ENCODE data around the gene HOXB5.

- TF ChIP-seq, protein P1, sequence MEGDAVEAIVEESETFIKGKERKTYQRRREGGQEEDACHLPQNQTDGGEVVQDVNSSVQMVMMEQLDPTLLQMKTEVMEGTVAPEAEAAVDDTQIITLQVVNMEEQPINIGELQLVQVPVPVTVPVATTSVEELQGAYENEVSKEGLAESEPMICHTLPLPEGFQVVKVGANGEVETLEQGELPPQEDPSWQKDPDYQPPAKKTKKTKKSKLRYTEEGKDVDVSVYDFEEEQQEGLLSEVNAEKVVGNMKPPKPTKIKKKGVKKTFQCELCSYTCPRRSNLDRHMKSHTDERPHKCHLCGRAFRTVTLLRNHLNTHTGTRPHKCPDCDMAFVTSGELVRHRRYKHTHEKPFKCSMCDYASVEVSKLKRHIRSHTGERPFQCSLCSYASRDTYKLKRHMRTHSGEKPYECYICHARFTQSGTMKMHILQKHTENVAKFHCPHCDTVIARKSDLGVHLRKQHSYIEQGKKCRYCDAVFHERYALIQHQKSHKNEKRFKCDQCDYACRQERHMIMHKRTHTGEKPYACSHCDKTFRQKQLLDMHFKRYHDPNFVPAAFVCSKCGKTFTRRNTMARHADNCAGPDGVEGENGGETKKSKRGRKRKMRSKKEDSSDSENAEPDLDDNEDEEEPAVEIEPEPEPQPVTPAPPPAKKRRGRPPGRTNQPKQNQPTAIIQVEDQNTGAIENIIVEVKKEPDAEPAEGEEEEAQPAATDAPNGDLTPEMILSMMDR (conservative IDR thresholded peaks at IDR 0.05 in 1 of 2, IDR thresholded peaks at IDR 0.05 in 1 of 2; ENCODE audit: extremely low read depth in 1 of 2, insufficient read depth in 1 of 2, low read depth in 1 of 2, low read length in 2 of 2) = no peak
- TF ChIP-seq EZH2 (IDR thresholded peaks at IDR 0.05; ENCODE audit: borderline replicate concordance, low read length) = no peak
Measured at GRCh38 chr17:48591255-48592056, 2.1 kb downstream of the HOXB5 start.
